Activated naive CD8-positive, alpha-beta T cell treated with anti-CD3 and anti-CD28 coated beads, Interleukin-2, amount 10 ng/mL, durations not matched to agents 7 days and 5 days (primary cell): ENCODE data around the gene ERLIN1. TPM values are rescaled to one million over a fixed set of nuclear protein-coding genes. Genes with fewer than 3 reads are reported as not detected.
A peak's percentile ranks its signal among the peaks of the same experiment; 100 is the strongest.

ENCODE experiments used
- ATAC-seq: fragments of 150-1000 bp; cut with Tn5 transposase; one replicate; pipeline ENCODE4 v1.10.0; 2021; ENCODE audit warnings: low read depth, moderate library complexity
- POLR2A ChIA-PET: fragments of 350-600 bp; sonication (Branson Sonifier 250); formaldehyde crosslinking; loops from one replicate; lab custom pipeline; 2021; ENCODE audit warnings: antibody characterized with exemption; lab: Charles Lee
- DNase-seq: peaks from one replicate; pipeline ENCODE4 v3.0.0; 2021
- H3K27ac Mint-ChIP-seq: one replicate; pipeline ENCODE4 v1.8.0; 2022; ENCODE audit warnings: mild to moderate bottlenecking, mixed read lengths
- H3K27me3 Mint-ChIP-seq: one replicate; pipeline ENCODE4 v1.8.0; 2022; ENCODE audit warnings: mild to moderate bottlenecking, moderate library complexity, mixed read lengths
- H3K36me3 Mint-ChIP-seq: one replicate; pipeline ENCODE4 v1.8.0; 2021; ENCODE audit warnings: mild to moderate bottlenecking, mixed read lengths
- H3K4me1 Mint-ChIP-seq: one replicate; pipeline ENCODE4 v1.8.0; 2021; ENCODE audit warnings: mixed read lengths
- H3K4me3 Mint-ChIP-seq: one replicate; pipeline ENCODE4 v1.8.0; 2022; ENCODE audit warnings: mild to moderate bottlenecking, moderate library complexity, mixed read lengths
- H3K9me3 Mint-ChIP-seq: one replicate; pipeline ENCODE4 v1.8.0; 2021; ENCODE audit warnings: mixed read lengths
- total RNA-seq, 2 experiments: library from RNA; stranded (reverse); gene quantifications; one replicate each; pipeline ENCODE4 v1.2.3, GENCODE V29; 2021

Gene ERLIN1
- 10 to 100 TPM; 14.9 to 16.2 TPM for total RNA-seq

DNA sequence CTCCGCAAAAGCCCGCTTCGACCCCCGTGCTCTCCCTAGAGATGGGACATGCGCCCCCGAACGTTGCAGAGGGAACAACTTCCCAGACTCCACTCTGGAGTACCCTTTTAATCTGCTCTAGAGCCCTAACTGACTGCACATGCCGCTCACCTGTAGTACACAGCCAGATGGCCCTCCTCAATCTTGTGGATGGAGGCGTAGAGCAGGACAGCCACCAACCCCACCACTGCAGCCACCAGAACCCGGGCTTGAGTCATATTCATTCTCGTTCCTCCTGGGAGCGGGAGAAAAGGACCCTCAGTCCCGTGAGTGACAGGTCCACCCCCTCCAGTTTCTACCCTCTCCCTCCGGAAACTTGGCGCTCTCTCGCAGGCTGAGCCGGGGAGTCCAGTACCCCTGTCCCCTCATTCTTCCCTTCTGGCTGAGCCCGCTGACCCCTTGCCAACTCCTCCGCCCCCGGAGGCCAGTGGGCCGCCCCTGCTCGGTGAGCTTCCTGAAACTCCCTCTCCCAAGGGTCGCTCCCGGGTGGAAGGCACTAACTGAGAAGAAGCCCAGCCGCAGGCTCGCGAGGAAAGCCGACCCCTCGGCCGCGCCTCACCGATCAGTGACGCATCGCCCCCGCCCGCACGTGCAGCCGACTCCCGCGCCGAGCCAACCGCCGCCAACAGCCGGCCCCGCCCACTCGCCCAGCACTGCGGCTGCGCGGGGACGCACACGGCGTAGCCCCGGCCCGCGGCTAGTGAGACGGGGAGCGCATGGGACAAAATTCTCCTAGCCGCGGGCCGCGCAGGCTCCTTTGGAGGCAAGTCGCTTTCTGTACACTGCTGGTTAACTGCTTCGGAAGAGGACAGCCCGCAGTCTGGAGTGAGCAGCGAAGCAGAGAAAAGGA lies at the start of gene ERLIN1:
ERLIN1 (minus strand) TSS at position 666 of the 889 bp plus-strand sequence; CDS start at position 263, 403 bp downstream.
- H3K27ac Mint-ChIP-seq, result peak within 1 kb of the TSS; percentile 95
- ATAC-seq (peak; percentile 92), DNase-seq (peak; percentile 97)
- H3K9me3 Mint-ChIP-seq, result no peaks in the 10 kb centered on the region
- POLR2A ChIA-PET, result interaction anchor here (0.6 to 2.0 kb wide), 3 partner anchors 10 to 454 kb away, joined by 3 to 4 read pairs (median 3); partner anchors contain the start of genes COX15 and CUTC
- peaks cover 39% of the 10 kb centered on the region for H3K4me1 Mint-ChIP-seq
- H3K27me3 Mint-ChIP-seq, result no peaks in the 10 kb centered on the region
- peaks cover 23% of the 10 kb centered on the region for H3K36me3 Mint-ChIP-seq
- peak within 1 kb of the TSS; percentile 99 for H3K4me3 Mint-ChIP-seq

DNA sequence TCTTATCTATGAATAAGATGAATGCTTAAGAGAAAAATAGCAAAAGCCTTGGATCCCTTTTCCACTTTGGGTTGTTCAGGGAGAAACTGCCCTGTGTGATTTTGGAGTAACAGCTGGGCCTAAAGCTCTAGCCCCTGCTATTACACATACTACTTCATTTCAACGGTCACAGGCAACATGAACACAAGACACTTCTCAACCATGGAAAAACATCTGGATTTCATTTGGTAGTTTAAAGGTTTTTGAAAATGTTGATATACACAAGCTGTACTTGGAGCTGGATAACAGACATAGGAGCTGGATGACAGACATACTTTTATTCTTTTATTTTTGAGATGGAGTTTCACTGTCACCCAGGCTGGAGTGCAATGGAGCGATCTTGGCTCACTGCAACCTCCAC lies 46.3 kb upstream of the ERLIN1 start:
- ATAC-seq, result no peak
- Mint-ChIP-seq H3K36me3 (peaks cover 15% of the 10 kb centered on the region), H3K27ac (no peak overlapping the region), H3K27me3 (no peaks in the 10 kb centered on the region), H3K4me1 (peaks cover 18% of the 10 kb centered on the region), H3K9me3 (no peaks in the 10 kb centered on the region), H3K4me3 (no peak overlapping the region)
- POLR2A ChIA-PET, result no interaction called here
- no peak for DNase-seq

DNA sequence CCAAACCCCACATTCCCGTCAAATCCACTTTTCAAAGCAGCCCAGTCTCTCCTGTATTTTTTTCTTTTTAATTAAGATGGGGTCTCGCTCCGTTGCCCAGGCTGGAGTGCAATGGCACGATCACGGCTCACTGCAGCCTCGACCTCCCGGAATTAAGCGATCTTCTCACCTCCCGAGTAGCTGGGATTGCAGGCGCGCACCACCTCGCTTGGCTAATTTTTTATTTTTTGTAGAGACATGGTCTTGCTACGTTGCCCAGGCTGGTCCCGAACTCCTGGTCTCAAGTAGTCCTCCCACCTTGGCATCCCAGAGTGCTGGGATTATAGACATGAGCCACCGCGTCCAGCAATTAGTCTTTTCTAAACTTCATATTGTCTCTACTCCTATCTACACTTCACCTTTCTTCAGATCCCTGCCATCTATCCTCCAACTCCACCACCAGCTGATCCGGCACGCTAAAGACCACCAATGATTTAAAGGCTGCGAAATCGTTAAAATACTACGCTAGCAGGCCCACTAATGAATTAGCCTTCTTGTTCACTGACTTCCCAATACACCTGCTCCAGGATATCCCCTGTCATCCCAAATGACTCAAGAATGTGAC lies 44.1 kb upstream of the ERLIN1 start:
- Mint-ChIP-seq H3K9me3 (no peaks in the 10 kb centered on the region), H3K27ac (peak overlapping the region; percentile 81), H3K36me3 (peaks cover 16% of the 10 kb centered on the region), H3K4me1 (peaks cover 28% of the 10 kb centered on the region), H3K4me3 (peak overlapping the region; percentile 93), H3K27me3 (no peaks in the 10 kb centered on the region)
- DNase-seq, result no peak
- POLR2A ChIA-PET, result no interaction called here
- ATAC-seq, result no peak

DNA sequence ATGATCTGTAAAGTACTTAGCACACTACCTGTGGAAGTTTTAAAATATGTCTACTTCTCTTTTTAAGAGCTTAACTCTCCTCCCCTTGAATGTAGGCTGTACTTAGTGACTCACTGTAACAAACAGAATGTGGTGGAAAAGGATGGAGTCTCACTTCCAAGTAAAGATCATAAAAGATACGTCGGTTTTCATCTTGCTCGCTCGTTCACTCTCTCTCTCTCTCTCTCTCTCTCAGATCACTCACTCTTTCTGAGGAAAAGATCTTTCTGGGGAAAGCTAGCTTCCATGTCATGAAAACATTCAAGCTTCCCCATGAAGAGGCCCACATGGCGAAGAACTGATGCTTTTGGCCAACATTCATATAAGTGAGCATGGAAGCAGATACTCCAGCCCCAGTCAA lies 38.0 kb upstream of the ERLIN1 start:
- Mint-ChIP-seq H3K27ac (no peak overlapping the region), H3K9me3 (no peaks in the 10 kb centered on the region), H3K4me1 (peaks cover 17% of the 10 kb centered on the region), H3K36me3 (peaks cover 16% of the 10 kb centered on the region), H3K4me3 (no peak overlapping the region), H3K27me3 (no peaks in the 10 kb centered on the region)
- POLR2A ChIA-PET, result no interaction called here
- no peak for ATAC-seq
- no peak for DNase-seq

DNA sequence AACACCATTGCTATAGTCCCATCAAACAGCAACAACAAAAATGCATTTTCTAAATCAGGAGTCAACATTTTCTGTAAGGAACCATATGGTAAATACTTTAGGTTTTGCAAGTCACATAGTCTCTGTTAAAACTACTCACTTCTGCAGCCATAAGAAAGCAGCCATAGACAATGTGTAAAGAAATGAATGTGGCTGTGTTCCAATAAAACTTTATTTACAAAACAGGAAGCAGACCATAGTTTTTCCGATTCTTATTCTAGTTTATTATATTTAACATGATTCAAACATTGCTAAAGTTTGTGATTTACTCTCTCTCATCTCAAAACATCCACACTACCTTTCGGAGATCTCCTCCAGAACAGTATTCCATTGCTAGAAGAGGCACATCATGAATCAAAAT lies 36.7 kb upstream of the ERLIN1 start:
- DNase-seq (no peak), ATAC-seq (no peak)
- Mint-ChIP-seq H3K27ac (no peak overlapping the region), H3K36me3 (peaks cover 19% of the 10 kb centered on the region), H3K27me3 (no peaks in the 10 kb centered on the region), H3K4me1 (peaks cover 11% of the 10 kb centered on the region), H3K4me3 (no peak overlapping the region), H3K9me3 (no peaks in the 10 kb centered on the region)
- POLR2A ChIA-PET, result no interaction called here

GRCh38 chr10:100216006-100216405 lies 30.2 kb upstream of the ERLIN1 start:
- Mint-ChIP-seq H3K4me3 (no peak overlapping the region), H3K27ac (no peak overlapping the region), H3K9me3 (no peaks in the 10 kb centered on the region), H3K27me3 (no peaks in the 10 kb centered on the region), H3K36me3 (peaks cover 22% of the 10 kb centered on the region), H3K4me1 (no peaks in the 10 kb centered on the region)
- POLR2A ChIA-PET, result no interaction called here
- no peak for ATAC-seq
- DNase-seq, result no peak

DNA sequence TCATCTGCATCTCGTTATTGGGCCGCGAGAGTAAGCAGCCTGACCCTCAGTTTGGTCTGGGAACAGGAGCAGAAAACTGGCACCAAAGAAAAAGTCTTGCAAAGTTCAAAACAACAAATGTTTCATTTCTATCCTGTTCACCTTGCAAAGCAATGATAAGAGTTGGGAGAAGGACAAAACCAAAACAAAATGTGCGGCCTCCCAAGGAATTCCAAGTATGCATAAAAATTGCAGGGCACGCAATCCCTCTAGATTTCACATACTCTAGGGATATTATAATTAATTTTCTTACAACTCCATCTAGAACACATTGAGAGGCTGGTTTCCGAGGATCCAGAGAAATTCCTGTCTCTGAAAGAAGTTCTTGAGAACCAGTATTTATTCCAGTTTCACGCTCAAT lies 23.5 kb upstream of the ERLIN1 start:
- POLR2A ChIA-PET, result no interaction called here
- Mint-ChIP-seq H3K27ac (no peak overlapping the region), H3K9me3 (no peaks in the 10 kb centered on the region), H3K4me1 (no peaks in the 10 kb centered on the region), H3K27me3 (no peaks in the 10 kb centered on the region), H3K4me3 (no peak overlapping the region), H3K36me3 (peaks cover 10% of the 10 kb centered on the region)
- DNase-seq (no peak), ATAC-seq (no peak)

DNA sequence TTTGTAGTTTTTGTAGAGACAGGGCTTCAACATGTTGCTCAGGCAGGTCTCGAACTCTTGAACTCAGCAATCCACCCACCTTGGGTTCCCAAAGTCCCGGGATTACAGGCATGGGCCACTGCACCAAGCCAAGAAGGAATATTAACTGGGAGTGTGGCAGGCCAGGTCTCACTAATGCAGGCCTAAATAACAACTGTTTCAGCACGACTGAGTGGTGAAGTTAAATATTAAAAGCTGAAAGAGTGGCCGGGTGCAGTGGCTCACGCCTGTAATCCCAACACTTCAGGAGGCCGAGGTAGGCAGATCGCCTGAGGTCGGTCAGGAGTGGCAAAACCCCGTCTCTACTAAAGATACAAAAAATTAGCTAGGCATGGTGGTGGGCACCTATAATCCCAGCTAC lies 22.4 kb upstream of the ERLIN1 start:
- Mint-ChIP-seq H3K27me3 (no peaks in the 10 kb centered on the region), H3K4me1 (no peaks in the 10 kb centered on the region), H3K27ac (no peak overlapping the region), H3K4me3 (no peak overlapping the region), H3K9me3 (no peaks in the 10 kb centered on the region), H3K36me3 (peaks cover 11% of the 10 kb centered on the region)
- no peak for DNase-seq
- POLR2A ChIA-PET, result no interaction called here
- ATAC-seq, result no peak

DNA sequence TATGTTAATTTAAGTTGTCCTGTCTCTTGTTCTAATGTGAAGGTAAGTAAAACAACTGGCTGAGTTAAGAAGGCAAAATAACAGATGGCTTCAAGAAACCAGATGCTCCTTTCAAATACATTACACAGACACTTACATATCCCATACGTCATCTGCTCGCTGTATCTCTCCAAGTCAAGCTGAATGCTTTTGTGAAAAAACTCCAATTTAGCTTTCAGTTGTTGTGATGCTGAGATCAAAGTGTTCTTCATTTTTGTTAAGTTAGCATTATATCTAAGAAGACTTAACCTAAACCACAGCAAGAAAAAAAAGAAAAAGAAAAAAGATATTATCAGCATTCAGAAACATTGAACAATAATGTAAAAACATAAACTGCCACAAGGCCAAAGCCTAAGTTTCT lies 18.5 kb upstream of the ERLIN1 start:
- POLR2A ChIA-PET, result no interaction called here
- Mint-ChIP-seq H3K4me1 (no peaks in the 10 kb centered on the region), H3K4me3 (no peak overlapping the region), H3K27me3 (no peaks in the 10 kb centered on the region), H3K36me3 (peaks cover 20% of the 10 kb centered on the region), H3K9me3 (no peaks in the 10 kb centered on the region), H3K27ac (peak overlapping the region; percentile 23)
- ATAC-seq, result no peak
- no peak for DNase-seq

DNA sequence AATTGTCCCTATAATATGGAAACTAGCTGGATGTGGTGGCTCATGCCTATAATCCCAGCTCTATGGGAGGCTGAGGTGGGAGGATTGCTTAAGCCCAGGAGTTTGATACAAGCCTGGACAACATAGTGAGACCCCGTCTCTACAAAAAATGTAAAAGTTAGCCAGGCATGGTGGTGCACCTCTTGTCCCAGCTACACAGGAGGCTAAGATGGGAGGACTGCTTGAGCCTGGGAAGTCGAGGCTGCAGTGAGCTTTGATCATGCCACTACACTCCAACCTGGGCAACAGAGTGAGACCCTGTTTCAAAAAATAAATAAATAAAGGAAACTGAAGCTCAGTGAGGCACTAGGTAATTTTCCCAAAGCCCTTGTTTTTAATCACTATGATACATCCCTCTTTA lies 15.7 kb upstream of the ERLIN1 start:
- ATAC-seq (no peak), DNase-seq (no peak)
- Mint-ChIP-seq H3K9me3 (no peaks in the 10 kb centered on the region), H3K27ac (no peak overlapping the region), H3K4me3 (no peak overlapping the region), H3K36me3 (peaks cover 34% of the 10 kb centered on the region), H3K27me3 (no peaks in the 10 kb centered on the region), H3K4me1 (no peaks in the 10 kb centered on the region)
- POLR2A ChIA-PET, result no interaction called here

GRCh38 chr10:100194711-100195110 lies 8.9 kb upstream of the ERLIN1 start:
- Mint-ChIP-seq H3K27me3 (no peaks in the 10 kb centered on the region), H3K4me1 (peaks cover 10% of the 10 kb centered on the region), H3K36me3 (peaks cover 38% of the 10 kb centered on the region), H3K27ac (no peak overlapping the region), H3K9me3 (no peaks in the 10 kb centered on the region), H3K4me3 (no peak overlapping the region)
- ATAC-seq, result no peak
- POLR2A ChIA-PET, result no interaction called here
- no peak for DNase-seq

DNA sequence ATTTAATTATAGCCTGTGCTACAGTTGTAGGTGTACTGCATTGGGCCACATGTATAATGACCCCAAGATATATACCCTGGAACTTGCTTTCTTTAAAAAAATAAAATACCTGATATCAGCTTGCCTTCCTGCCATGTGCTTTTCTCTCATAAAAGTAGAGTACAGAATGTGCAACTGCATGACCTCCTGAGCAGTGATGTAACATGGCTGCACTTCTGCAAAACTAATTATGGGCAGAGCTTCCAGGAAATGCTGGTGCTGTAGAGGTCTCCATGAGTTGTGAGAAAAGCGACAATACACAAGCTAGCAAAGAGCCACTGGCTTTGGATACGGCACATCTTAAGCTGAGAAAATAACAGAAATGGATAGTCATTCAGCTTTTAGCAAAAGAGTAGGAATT lies 6.5 kb upstream of the ERLIN1 start:
- Mint-ChIP-seq H3K36me3 (peaks cover 32% of the 10 kb centered on the region), H3K4me3 (no peak overlapping the region), H3K4me1 (peaks cover 17% of the 10 kb centered on the region), H3K9me3 (no peaks in the 10 kb centered on the region), H3K27me3 (no peaks in the 10 kb centered on the region), H3K27ac (peak overlapping the region; percentile 54)
- DNase-seq, result no peak
- no peak for ATAC-seq
- POLR2A ChIA-PET, result interaction anchor here (0.9 kb wide), 1 partner anchor 28 kb away, joined by 3 read pairs; no protein-coding TSS in a partner anchor

DNA sequence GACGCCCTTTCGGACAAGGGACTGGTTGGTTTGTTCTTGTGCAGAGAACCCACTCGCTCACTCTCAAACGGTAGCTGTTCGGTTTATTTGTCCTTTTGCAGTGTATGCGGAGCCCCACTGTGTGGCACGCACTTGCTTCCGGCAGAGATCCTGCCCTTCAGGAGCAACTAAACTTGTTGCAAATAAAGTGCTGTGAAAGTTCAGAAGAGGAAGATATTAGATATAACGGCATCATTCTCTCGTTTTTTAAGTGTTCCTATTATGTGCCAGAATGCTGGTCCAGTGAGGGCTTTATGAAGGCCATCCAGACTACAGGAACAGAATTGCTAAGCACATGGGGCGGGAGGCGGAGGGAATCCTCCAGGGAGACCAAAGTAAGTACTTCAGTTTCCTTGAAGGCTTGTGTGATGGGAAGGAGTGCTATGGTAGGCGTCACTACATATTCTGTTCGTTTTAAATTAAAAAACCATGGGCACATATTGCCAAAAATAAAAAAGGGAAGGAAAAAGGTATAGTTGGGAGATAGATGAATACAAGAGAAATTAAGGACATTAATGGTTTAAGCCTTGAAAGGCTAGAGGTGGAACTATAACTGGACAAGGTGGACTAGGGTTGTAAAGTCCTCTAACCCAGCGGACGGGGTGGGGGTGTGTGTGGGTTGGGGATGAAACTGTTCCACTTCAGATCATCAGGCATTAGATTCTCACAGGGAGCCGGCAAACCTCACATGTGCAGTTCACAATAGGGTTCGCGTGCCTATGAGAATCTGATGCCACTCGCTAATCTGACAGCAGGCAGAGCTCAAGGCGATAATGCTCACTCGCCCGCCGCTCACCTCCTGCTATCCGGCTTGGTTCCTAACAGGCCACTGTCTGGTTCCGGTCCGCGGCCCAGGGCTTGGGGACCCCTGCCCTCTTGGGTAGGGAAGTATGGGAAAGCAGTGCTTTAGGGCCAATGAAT lies 704 bp upstream of the ERLIN1 start:
- peak overlapping the region; percentile 95 for H3K27ac Mint-ChIP-seq
- DNase-seq (peak; percentile 36), ATAC-seq (peak; percentile 75)
- H3K4me1 Mint-ChIP-seq, result peaks cover 46% of the 10 kb centered on the region
- POLR2A ChIA-PET, result interaction anchor here (0.6 to 2.0 kb wide), 3 partner anchors 54 to 473 kb away, joined by 3 to 4 read pairs (median 3); partner anchors contain the start of genes COX15 and CUTC
- H3K9me3 Mint-ChIP-seq, result no peaks in the 10 kb centered on the region
- H3K36me3 Mint-ChIP-seq, result peaks cover 27% of the 10 kb centered on the region
- peak overlapping the region; percentile 99 for H3K4me3 Mint-ChIP-seq
- no peaks in the 10 kb centered on the region for H3K27me3 Mint-ChIP-seq
